Uterus (tissue), 4 donors: ENCODE results near the gene WSCD2. TPM values are rescaled to one million over a fixed set of nuclear protein-coding genes. Genes with fewer than 3 reads are reported as not detected.

Experiments used
- DNase-seq, 2 donors: peaks; one replicate each; pipeline ENCODE4 v3.0.0-alpha.2; 2019 to 2020
- H3K27ac ChIP-seq, 2 donors: fragments of 200-600 bp; sonication (generic); 1 replicate in 1 of 2; 2 replicates in 1 of 2; pipeline ENCODE4 v1.5.1; 2016 to 2018
- H3K27me3 ChIP-seq, 2 donors: fragments of 200-600 bp; sonication (generic); one replicate each; pipeline ENCODE4 v1.5.1; 2018 to 2019; ENCODE audit warnings: control low read depth in 1 of 2
- H3K36me3 ChIP-seq, 2 donors: fragments of 200-600 bp; sonication (generic); one replicate each; pipeline ENCODE4 v1.5.1; 2019; ENCODE audit warnings: control low read depth in 1 of 2
- H3K4me1 ChIP-seq, 2 donors: fragments of 200-600 bp; sonication (generic); one replicate each; pipeline ENCODE4 v1.5.1; 2018 to 2019; ENCODE audit warnings: control low read depth in 1 of 2
- H3K4me3 ChIP-seq, 2 donors: fragments of 200-600 bp; sonication (generic); 1 replicate in 1 of 2; 2 replicates in 1 of 2; pipeline ENCODE4 v1.5.1; 2018 to 2019; ENCODE audit warnings: mild to moderate bottlenecking in 1 of 2
- H3K9me3 ChIP-seq, 2 donors: fragments of 200-600 bp; sonication (generic); one replicate each; pipeline ENCODE4 v1.5.1; 2019; ENCODE audit warnings: control low read depth in 1 of 2
- CTCF ChIP-seq, 4 experiments: fragments of 200-600 bp in 2 of 4; fragments of 450-650 bp in 2 of 4; sonication (generic) in 2 of 4; IDR thresholded peaks; one replicate each; pipeline ENCODE4 v1.5.1; 2016 to 2019; ENCODE audit warnings: antibody characterized with exemption in 4 of 4, mild to moderate bottlenecking in 2 of 4, moderate library complexity in 1 of 4
- POLR2A ChIP-seq, 2 donors: fragments of 450-650 bp; IDR thresholded peaks; one replicate each; pipeline ENCODE4 v1.6.1; 2016; ENCODE audit warnings: antibody characterized with exemption in 2 of 2, mild to moderate bottlenecking in 1 of 2, moderate library complexity in 1 of 2
- intact Hi-C: fragments of 100-400 bp; cut with DNase I; formaldehyde crosslinking; loops from one replicate; pipeline ENCODE4 v1.15.1; 2023; ENCODE audit warnings: low total_unique reads
- total RNA-seq, 4 donors: library from RNA; depleted of rRNA in 3 of 4; stranded (reverse); fragments of >200 nt in 3 of 4; gene quantifications; one replicate each; pipeline versions ENCODE4 v1.1.0 to v1.2.4, GENCODE V29; 2014 to 2023
- donor health status: DM: yes; HTN: yes; CAD: no.

Gene WSCD2
- total RNA-seq, 4 donors from 2014 or later: 3.3 to 65.3 (median 17.2) TPM

DNA sequence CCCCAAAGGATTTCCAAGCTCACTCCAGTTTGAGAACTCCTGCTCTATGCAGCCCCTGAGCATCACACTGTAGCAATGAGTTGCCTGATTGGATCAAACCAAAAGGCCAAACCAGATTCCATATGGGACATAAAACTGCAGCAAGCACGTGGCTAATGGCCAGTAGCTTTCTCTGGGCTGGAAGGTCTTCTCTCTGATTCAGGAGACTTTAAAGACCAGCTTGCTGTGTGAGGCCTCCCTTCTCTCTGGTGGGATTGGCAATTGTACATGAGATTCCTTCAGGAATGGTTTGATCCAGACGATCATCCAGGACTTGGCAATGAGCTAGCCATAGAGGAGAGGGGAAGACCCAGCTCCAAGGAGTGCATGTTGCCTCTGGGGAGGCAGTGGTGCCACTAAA, 50.2 kb downstream of the WSCD2 start:
- Histone ChIP-seq H3K27me3 (no peaks in the 10 kb centered on the region), H3K27ac (no peak overlapping the region), H3K4me3 (no peak overlapping the region), H3K36me3 (no peaks in the 10 kb centered on the region), H3K9me3 (no peaks in the 10 kb centered on the region), H3K4me1 (peaks cover 0 to 7% of the 10 kb centered on the region in 2 donors)
- TF ChIP-seq CTCF (IDR thresholded peaks at IDR 0.05) (no peak), POLR2A (IDR thresholded peaks at IDR 0.05) (no peak)
- intact Hi-C loops: no loop called here
- no peak for DNase-seq

- no peak for DNase-seq
- TF ChIP-seq POLR2A (IDR thresholded peaks at IDR 0.05) (no peak), CTCF (IDR thresholded peaks at IDR 0.05) (no peak)
- Histone ChIP-seq H3K36me3 (no peaks in the 10 kb centered on the region), H3K4me1 (peaks cover 0 to 7% of the 10 kb centered on the region in 2 donors), H3K27me3 (no peaks in the 10 kb centered on the region), H3K9me3 (no peaks in the 10 kb centered on the region), H3K4me3 (no peak overlapping the region), H3K27ac (no peak overlapping the region)
- intact Hi-C loops: no loop called here
Measured at GRCh38 chr12:108180255-108181094, 51.4 kb downstream of the WSCD2 start.

DNA sequence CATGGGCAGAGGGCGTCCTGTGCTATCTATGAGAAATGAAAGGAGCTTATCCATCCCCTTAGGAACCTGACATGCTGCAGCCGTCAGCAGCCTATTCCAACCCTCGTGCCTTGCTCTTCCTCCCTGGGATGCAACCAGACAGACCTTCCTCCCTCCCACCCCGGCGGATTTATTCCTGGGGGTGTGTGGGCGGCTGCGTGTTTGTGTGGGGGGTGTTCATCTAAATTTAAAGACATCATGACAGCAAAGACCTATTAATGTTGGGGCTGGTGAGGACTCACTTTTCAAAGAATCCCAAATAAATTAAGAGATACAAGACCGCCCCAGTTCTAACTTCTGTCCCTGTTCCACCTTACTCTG, 52.0 kb downstream of the WSCD2 start:
- no peak for TF ChIP-seq POLR2A (IDR thresholded peaks at IDR 0.05)
- H3K4me3 ChIP-seq: no peak overlapping the region
- no peaks in the 10 kb centered on the region for H3K27me3 ChIP-seq
- intact Hi-C loops: no loop called here
- DNase-seq: peak; percentile 37 to 49
- H3K9me3 ChIP-seq: no peaks in the 10 kb centered on the region
- H3K36me3 ChIP-seq: no peaks in the 10 kb centered on the region
- H3K27ac ChIP-seq: peak overlapping the region in 1 of 2 donors; percentile 34
- peaks cover 0 to 7% of the 10 kb centered on the region in 2 donors for H3K4me1 ChIP-seq

GRCh38 chr12:108182096-108182495, 53.0 kb downstream of the WSCD2 start:
- H3K36me3 ChIP-seq: no peaks in the 10 kb centered on the region
- no peaks in the 10 kb centered on the region for H3K9me3 ChIP-seq
- no peak overlapping the region for H3K27ac ChIP-seq
- intact Hi-C loops: no loop called here
- H3K27me3 ChIP-seq: no peaks in the 10 kb centered on the region
- DNase-seq: no peak
- no peak overlapping the region for H3K4me3 ChIP-seq
- TF ChIP-seq POLR2A (IDR thresholded peaks at IDR 0.05) (no peak), CTCF (IDR thresholded peaks at IDR 0.05) (no peak)
- H3K4me1 ChIP-seq: peaks cover 0 to 7% of the 10 kb centered on the region in 2 donors

DNA sequence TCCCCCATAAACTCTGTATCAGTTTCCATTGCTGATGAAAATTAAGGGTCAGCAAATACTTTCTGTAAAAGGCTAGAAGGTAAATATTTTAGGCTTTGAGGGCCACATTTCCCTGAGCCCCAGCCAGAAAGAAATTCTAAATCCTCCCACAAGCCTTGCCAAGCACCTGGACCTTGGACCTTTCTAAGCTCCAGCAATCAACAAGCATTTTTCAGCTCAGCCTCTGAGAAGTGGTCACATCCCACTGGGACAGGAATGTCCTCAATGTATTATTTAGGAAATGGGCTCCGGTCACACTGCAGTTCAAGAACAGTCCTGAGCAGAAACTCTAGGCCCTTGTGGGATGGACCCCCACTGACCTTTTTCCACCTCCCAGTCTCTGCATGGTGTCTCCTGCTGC, 55.9 kb downstream of the WSCD2 start:
- H3K4me1 ChIP-seq: peaks cover 0 to 7% of the 10 kb centered on the region in 2 donors
- H3K27me3 ChIP-seq: no peaks in the 10 kb centered on the region
- H3K4me3 ChIP-seq: no peak overlapping the region
- no peak for TF ChIP-seq POLR2A (IDR thresholded peaks at IDR 0.05)
- no peak for TF ChIP-seq CTCF (IDR thresholded peaks at IDR 0.05)
- intact Hi-C loops: no loop called here
- DNase-seq: no peak
- no peaks in the 10 kb centered on the region for H3K9me3 ChIP-seq
- H3K27ac ChIP-seq: no peak overlapping the region
- no peaks in the 10 kb centered on the region for H3K36me3 ChIP-seq
